Cardiac muscle cell (in vitro differentiated cells and primary cell): ENCODE results near the gene FAM234A. TPM values are rescaled to one million over a fixed set of nuclear protein-coding genes. Genes with fewer than 3 reads are reported as not detected.
"Not testable (repeated sequence)": the region's sequence is repeated elsewhere in the genome, so short reads cannot be mapped to it uniquely, and the experiment has no call there.

Experiments
- DNase-seq, 2 donors: peaks; one replicate each; pipeline versions ENCODE4 v3.0.0 to v3.0.0-alpha.2; 2010 to 2017; ENCODE audit warnings: low read depth in 1 of 2, low spot score in 1 of 2
- H3K27ac ChIP-seq: fragments of 200-600 bp; sonication (generic); 2 replicates; pipeline ENCODE4 v1.5.1; 2016
- H3K27me3 ChIP-seq: fragments of 200-600 bp; sonication (generic); 2 replicates; pipeline ENCODE4 v1.6.0; 2016; ENCODE audit warnings: control low read depth
- H3K36me3 ChIP-seq: fragments of 200-600 bp; sonication (generic); 2 replicates; pipeline ENCODE4 v1.5.1; 2016; ENCODE audit warnings: control low read depth
- H3K4me1 ChIP-seq: fragments of 200-600 bp; sonication (generic); 2 replicates; pipeline ENCODE4 v1.8.1; 2017; ENCODE audit warnings: low read depth, mild to moderate bottlenecking, mixed run types
- H3K4me3 ChIP-seq: fragments of 200-600 bp; sonication (generic); 2 replicates; pipeline ENCODE4 v1.5.1; 2016; ENCODE audit warnings: mild to moderate bottlenecking
- H3K9me3 ChIP-seq: fragments of 200-600 bp; sonication (generic); 2 replicates; pipeline ENCODE4 v1.5.1; 2017; ENCODE audit warnings: low read depth, mild to moderate bottlenecking, control low read depth
- CTCF ChIP-seq: IDR thresholded peaks from 2 replicates; pipeline ENCODE4 v1.5.1; 2012; ENCODE audit warnings: low read depth, mild to moderate bottlenecking, low read length
- polyA plus RNA-seq: library from polyadenylated mRNA; unstranded; fragments of >200 nt; fragmentation: Nextera tagmentation; extraction: Ambion mirVana; gene quantifications from 2 replicates; pipeline ENCODE4 v1.2.1, GENCODE V29; 2016
- total RNA-seq: library from RNA; depleted of rRNA; stranded (reverse); fragments of >200 nt; gene quantifications from 2 replicates; pipeline ENCODE4 v1.2.3, GENCODE V29; 2016

Gene FAM234A
- total and polyA plus RNA-seq, 2 experiments from 2014 or later: 136 to 160 TPM

GRCh38 chr16:266258-267164, 31.9 kb downstream of the FAM234A start:
- no peaks in the 10 kb centered on the region for H3K27me3 ChIP-seq
- H3K36me3 ChIP-seq: peaks cover 14% of the 10 kb centered on the region
- no peak for TF ChIP-seq CTCF
- H3K4me3 ChIP-seq: no peak overlapping the region
- H3K9me3 ChIP-seq: no peaks in the 10 kb centered on the region
- DNase-seq: no peak
- peak overlapping the region; percentile 36 for H3K27ac ChIP-seq
- H3K4me1 ChIP-seq: no peaks in the 10 kb centered on the region

- DNase-seq, H3K9me3 ChIP-seq, H3K4me1 ChIP-seq, H3K27ac ChIP-seq, H3K4me3 ChIP-seq, H3K27me3 ChIP-seq: not testable (repeated sequence)
- peaks cover 13% of the 10 kb centered on the region for H3K36me3 ChIP-seq
Measured at GRCh38 chr16:267562-267961, 32.9 kb downstream of the FAM234A start.

GRCh38 chr16:268141-269053, 33.8 kb downstream of the FAM234A start:
- Histone ChIP-seq H3K27ac (no peak overlapping the region), H3K36me3 (peaks cover 9% of the 10 kb centered on the region), H3K9me3 (no peaks in the 10 kb centered on the region), H3K4me1 (no peaks in the 10 kb centered on the region), H3K4me3 (no peak overlapping the region), H3K27me3 (no peaks in the 10 kb centered on the region)
- DNase-seq: no peak
- no peak for TF ChIP-seq CTCF

- Histone ChIP-seq H3K4me3 (no peak overlapping the region), H3K4me1 (no peaks in the 10 kb centered on the region), H3K36me3 (peaks cover 4% of the 10 kb centered on the region), H3K27me3 (peaks cover 6% of the 10 kb centered on the region), H3K27ac (no peak overlapping the region), H3K9me3 (no peaks in the 10 kb centered on the region)
- no peak for TF ChIP-seq CTCF
- DNase-seq: no peak
Measured at GRCh38 chr16:269061-269796, 34.6 kb downstream of the FAM234A start.

GRCh38 chr16:270381-271255, 36.0 kb downstream of the FAM234A start:
- H3K36me3 ChIP-seq: no peaks in the 10 kb centered on the region
- H3K27ac ChIP-seq: no peak overlapping the region
- DNase-seq: no peak
- TF ChIP-seq CTCF: no peak
- H3K4me1 ChIP-seq: no peaks in the 10 kb centered on the region
- no peak overlapping the region for H3K4me3 ChIP-seq
- H3K27me3 ChIP-seq: peaks cover 20% of the 10 kb centered on the region
- no peaks in the 10 kb centered on the region for H3K9me3 ChIP-seq
